NCI-H146 (cell line): ENCODE data around the gene OAF.

Experiments used
- DNase-seq: peaks from one replicate; lab custom pipeline; 2025; lab: John Stamatoyannopoulos, UW

OAF gene

GRCh38 chr11:120183701-120184141, 27.1 kb upstream of the OAF start:
- DNase-seq, result no peak

- DNase-seq, result no peak
These were observed 26.4 kb upstream of the OAF start for GRCh38 chr11:120184371-120184945.

DNA sequence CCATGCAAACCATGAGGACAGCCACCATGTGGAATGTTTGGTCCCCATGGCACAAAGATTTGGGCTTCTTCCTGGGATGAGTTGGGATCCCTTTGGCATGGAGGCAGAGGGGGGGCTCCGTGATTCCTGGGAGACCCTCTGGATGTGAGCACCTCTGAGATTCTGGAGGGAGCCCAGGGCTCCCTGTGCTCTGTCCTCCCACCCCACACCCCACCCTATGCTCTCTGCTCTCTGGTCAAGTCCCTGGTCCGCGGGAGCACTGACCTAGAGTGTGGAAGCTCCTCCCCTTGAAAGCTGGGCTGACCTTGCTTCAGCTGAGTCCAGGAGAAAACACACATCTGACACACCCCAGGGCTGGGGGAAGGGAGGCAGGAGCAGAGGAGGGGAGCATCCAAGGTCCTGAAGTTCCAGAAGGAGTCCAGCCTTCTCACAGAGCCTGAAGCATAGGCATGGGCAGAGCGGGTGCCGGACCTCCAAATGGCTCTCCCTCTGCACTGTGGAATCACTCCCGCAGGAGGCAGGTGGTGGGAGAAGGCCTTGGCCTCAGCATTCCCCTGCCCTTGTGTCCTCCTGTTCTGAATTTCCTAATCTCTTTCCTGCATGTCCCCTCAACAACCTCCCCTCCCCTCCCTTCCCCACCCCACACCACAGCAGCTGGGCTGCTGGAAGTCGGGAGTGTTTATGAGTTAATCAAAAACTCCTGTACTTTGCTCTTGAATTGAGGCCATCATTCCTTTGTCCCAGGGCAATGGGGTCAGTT, 25.7 kb upstream of the OAF start:
- DNase-seq, result no peak

DNA sequence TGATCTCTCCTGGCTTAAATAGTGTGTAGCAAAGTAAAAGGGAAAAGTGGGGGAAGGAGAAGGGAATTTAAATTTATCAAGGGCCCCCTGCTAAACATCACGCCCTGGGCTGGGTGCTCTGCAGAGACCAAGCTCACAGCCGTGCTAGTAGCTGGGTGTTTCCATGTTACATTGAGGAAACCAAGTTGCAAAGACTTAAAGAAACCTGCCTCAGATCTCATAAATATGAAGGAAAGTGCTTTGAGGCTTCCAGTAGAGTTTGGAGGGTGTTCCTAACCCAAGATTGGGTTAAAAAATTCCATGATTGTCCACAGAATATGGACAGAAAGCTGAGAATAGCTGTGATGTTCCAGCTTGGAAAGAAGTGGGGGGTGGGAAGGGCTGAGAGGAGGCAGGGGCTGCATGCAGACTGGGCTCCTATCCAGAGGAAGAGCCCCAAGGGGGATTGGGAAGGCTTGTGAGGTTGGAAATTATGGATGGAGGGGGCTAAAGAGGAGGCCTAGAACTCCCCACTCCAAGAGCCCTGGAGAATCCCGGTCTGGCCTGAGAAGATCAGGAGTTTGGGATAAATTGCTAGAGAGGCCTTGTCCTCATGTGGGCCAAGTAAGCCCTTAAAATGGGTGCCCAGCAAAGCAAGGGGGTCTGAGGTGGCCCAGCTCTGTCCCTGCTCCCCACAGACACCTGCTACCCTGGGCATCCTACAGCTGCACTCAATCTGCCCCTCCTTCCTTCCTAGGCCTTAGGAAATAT, 25.0 kb upstream of the OAF start:
- DNase-seq, result no peak

GRCh38 chr11:120186456-120186773, 24.4 kb upstream of the OAF start:
- DNase-seq, result no peak

- no peak for DNase-seq
These were observed 23.8 kb upstream of the OAF start for GRCh38 chr11:120186774-120187591.

DNA sequence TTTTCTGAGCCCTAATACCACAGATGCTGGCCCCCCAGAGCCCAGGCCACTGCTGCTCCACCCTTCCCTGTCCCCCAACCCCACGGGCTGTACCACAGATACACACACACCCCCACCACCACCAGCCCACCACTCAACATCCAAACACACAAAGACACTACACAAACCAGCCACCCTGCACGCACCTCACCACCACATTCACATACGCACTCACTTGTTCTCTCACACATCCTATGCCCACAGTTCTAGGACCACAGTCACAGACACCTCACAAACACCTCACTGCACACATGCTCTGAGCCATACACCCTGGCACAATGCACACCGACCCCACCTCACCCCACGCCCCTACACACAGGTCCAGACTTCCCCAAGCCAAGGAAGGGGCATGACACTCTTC, 22.5 kb upstream of the OAF start:
- no peak for DNase-seq

DNA sequence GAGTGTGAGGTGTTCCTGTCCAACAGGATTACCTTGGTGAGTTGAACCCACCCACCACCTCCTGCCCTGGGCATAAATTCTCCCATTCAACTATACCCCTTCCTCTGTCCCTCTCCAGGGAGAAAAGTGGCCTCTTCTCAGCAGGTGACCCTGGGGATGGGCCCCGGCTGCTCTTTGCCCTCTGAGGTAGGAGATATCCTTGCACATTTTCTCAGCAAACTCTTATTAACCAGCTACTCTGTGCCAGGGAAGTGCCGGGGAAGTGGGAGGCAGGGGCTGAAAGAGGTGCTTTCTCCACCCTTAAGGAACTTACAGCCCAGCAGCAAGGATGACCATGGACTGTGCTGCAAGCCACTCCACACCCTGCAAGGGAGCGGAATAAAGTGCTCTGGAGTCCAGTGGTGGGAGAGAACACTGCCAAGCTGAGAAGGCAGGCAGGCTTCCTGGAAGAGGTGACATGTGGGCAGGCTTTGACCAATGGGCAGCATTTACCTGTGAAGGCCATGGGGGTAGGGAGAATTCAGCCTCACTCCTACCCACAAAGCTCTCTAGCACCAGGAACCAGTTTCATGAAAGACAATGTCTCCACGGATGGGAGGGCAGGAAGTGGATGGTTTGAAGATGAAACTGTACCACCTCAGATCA, 21.9 kb upstream of the OAF start:
- DNase-seq, result no peak

DNA sequence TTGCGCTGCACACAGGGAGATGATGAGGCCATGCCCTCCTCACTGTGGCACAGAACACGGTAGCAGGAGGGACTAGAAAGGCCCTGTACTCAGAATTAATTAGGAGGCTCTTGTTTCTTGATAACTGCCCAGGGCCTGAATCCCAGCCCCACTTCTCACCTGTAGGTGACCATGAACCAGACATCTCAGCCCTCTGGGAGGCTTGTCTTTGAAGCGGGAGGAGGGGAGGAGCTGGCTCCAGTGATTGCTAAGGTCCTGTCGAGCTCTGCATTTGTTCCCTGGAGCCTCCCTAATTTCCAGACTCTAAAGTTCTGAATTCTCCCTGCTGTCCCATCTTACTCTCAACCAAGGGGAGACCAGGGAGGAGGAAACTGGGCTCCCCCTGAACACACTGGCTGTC, 19.8 kb upstream of the OAF start:
- DNase-seq, result no peak

DNA sequence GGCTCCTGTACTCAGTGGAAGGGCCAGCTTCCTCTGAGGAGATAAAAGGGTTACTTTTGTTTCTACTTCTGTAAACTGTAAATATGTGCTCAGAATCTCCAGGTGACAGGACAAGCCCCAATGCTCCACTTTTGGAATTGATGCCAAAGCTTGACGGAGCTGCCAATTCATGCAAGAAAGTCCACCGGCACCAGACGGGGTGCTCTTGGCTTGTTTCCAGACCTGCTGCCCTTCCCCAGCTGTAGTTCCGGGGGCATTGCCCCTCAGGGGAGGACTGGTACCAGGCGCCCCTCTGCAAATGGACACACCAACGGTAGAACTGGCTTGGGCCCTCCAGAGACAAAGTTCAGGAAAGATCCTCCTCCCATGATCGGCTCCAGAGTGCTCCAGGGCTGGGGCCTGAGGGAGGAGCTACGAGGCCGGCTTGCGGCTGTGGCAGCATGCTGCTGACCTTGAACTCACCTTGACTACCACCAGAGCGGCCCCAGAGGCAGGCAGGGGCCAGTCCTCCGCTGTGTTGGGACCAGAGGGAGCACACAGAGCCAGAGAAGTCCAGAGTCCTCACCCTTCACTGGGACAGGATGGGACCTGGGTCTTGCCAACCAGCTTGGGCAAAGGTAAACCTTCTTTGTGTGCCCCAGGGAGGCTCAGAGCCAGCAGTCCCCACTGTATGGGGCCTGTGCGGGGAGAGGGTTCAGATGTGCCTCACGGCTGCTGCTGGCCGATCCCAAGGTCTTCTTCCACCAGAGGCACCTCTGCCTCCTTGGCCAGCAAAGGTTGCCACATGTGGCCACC, 17.8 kb upstream of the OAF start:
- DNase-seq, result no peak

GRCh38 chr11:120194166-120194565, 16.7 kb upstream of the OAF start:
- no peak for DNase-seq

GRCh38 chr11:120195601-120196320, 15.1 kb upstream of the OAF start:
- no peak for DNase-seq

- DNase-seq, result no peak
These were observed 14.0 kb upstream of the OAF start for GRCh38 chr11:120196826-120197225.

DNA sequence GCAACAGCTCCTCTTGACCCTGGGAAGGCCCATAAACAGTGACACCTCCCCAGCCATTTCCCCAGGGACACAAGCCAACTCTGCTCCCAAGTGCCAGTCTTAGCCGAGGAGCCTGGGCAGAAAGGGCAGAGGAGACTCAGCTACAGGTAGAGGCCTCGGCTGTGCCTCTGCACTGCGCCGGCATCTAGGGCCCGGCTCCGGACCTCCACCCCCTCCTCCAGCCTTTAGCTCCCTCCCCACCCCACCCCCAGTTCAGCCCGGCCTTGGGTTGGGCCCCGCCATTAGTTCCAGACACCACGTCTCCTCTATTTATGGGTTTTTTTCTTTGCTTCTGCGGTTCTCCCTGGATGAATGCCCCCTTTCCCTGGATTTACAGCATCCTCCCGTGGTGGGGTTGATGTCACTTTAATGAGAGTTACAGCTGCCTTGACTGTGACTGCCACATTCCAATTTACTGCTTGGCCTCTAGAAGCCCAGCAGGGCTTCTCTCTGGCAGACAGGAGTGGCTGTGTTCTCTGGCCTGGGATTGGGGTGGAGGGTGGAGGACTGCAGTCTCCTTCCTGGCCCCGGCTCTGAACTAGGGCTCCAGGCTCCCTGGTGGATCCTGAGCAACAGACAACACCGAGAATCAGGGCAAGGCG, 13.5 kb upstream of the OAF start:
- DNase-seq, result no peak

- DNase-seq, result no peak
These were observed 12.9 kb upstream of the OAF start for GRCh38 chr11:120197977-120198376.

GRCh38 chr11:120198403-120198786, 12.4 kb upstream of the OAF start:
- DNase-seq, result no peak

DNA sequence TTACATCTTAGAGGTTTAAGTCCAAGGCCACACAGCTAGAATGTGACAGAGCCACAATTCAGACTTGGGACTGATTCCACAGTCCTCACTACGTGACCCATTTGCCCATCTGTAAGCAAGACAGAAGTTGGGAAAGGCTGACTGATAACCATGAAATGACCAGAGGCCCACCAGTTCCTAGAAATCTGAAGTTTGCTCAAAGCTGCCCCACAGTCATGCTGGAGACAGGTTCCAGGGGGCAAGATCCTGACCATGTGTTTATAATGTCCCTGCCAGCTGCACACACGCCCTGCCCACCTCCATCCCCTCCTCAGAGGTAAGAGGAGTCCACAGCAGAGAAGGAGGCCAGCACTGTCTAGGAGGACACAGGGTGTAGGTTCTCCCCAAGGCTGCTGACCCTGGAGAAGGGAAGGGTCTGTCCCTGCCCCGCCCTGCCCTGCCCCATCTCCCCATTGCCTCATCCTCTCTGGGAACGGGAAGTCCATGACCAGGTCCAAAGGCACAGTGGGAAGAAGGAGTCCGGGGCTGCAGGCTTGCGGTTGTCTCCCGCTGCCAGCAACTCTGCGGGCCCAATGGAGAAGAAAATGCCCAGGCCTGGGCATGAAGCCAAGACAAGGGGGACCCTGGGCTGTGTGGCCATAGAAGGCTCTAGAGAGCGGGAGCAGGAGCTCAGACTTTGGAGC, 11.9 kb upstream of the OAF start:
- DNase-seq, result no peak

DNA sequence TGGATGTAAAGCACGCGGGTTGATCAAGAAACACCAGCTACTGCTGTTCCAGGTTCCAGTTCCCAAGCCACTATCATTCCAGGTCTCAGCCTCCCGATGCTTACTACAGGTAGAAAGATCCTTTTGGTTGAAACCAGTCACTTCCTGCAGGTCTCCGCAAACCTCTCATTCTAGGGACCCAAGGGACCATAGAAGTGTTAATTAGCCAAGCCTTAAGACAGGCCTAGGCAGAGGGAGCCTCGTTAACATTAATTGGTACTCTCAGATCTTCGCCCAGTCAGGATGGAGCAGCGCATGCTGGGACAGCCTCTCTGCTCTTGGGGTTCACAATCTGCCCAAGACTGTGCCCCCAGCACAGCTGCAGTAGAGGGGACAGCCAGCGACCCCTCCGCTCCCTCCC, 11.2 kb upstream of the OAF start:
- no peak for DNase-seq

DNA sequence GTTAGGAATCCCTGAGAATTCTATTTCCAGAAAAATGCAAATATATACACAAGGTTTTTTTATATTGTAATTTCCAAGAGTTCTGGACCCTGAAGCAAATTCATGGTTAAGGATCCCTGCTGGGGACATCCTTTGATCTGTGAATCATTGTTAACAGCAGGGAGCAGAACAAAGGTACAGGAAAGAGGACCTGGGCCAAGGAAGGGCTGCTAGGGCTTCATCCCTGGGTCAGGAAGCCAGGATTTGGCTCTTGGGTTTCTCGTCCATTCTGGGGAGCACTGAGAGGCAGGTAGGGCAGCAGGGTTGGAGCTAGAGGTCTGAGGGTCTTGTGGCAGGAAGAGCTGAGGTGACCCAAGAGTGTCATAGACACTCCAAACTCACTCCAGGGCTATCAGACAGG, 10.2 kb upstream of the OAF start:
- no peak for DNase-seq
